Prostate gland (tissue), 2 donors: Measurements from ENCODE around the gene METTL4. TPM values are rescaled to one million over a fixed set of nuclear protein-coding genes. Genes with fewer than 3 reads are reported as not detected.

Source experiments
- DNase-seq: peaks from one replicate; pipeline ENCODE4 v3.0.0-alpha.2; 2019; ENCODE audit warnings: low spot score
- H3K27ac ChIP-seq, 2 donors: fragments of 200-600 bp; sonication (generic); 2 replicates each; pipeline ENCODE4 v1.5.1; 2017 to 2019
- H3K27me3 ChIP-seq: fragments of 200-600 bp; sonication (generic); replicated peaks from 2 replicates; pipeline ENCODE4 v1.5.1; 2019; ENCODE audit not compliant: insufficient read depth
- H3K36me3 ChIP-seq, 2 donors: fragments of 200-600 bp; sonication (generic); 1 replicate in 1 of 2; 2 replicates in 1 of 2; pipeline versions ENCODE4 v1.5.1 to v1.8.1; 2017 to 2019
- H3K4me1 ChIP-seq: fragments of 200-600 bp; sonication (generic); replicated peaks from 2 replicates; pipeline ENCODE4 v1.5.1; 2019
- H3K4me3 ChIP-seq, 2 donors: fragments of 200-600 bp; sonication (generic); 2 replicates each; pipeline ENCODE4 v1.5.1; 2017 to 2019
- H3K9me3 ChIP-seq: fragments of 200-600 bp; sonication (generic); 2 replicates; pipeline ENCODE4 v1.5.1; 2017
- CTCF ChIP-seq, 4 experiments: fragments of 200-600 bp in 2 of 4; fragments of 450-650 bp in 2 of 4; sonication (generic) in 2 of 4; IDR thresholded peaks; 1 replicate in 3 of 4; 2 replicates in 1 of 4; pipeline ENCODE4 v1.5.1; 2016 to 2019; ENCODE audit warnings: antibody characterized with exemption in 4 of 4, mild to moderate bottlenecking in 2 of 4, moderate library complexity in 2 of 4
- POLR2A ChIP-seq: fragments of 450-650 bp; IDR thresholded peaks from one replicate; pipeline ENCODE4 v1.6.1; 2016; ENCODE audit warnings: antibody characterized with exemption, mild to moderate bottlenecking
- POLR2AphosphoS5 ChIP-seq: sonication (generic); formaldehyde crosslinking; IDR thresholded peaks from one replicate; pipeline ENCODE4 v1.6.1; 2017; ENCODE audit warnings: antibody characterized with exemption
- WGBS: methylation state at CpG from one replicate; pipeline ENCODE4 v1.1.5; 2018; 5-methylcytosine and 5-hydroxymethylcytosine counted together
- intact Hi-C: fragments of 100-400 bp; cut with DNase I; formaldehyde crosslinking; loops from one replicate; pipeline ENCODE4 v1.14.2; 2022
- small RNA-seq, 2 donors: library from RNA; depleted of rRNA; stranded (forward); fragments of <200 nt; gene quantifications; one replicate each; pipeline ENCODE3, GENCODE V24; 2016
- total RNA-seq, 2 donors: library from RNA; depleted of rRNA; stranded (reverse); fragments of >200 nt; gene quantifications; one replicate each; pipeline ENCODE4 v1.1.0, GENCODE V29; 2016

The METTL4 gene
- total RNA-seq, 2 donors from 2014 or later: 5.2 to 8.3 TPM

GRCh38 chr18:2502394-2502793 lies 68.9 kb downstream of the METTL4 start:
- H3K4me3 ChIP-seq: no peak overlapping the region
- no peaks in the 10 kb centered on the region for H3K9me3 ChIP-seq
- 79% methylated on average over 3 of the region's 3 CpGs for WGBS
- no peak overlapping the region for H3K27ac ChIP-seq
- H3K36me3 ChIP-seq: no peaks in the 10 kb centered on the region
- DNase-seq: no peak
- intact Hi-C loops: no loop called here
- H3K4me1 ChIP-seq: no peaks in the 10 kb centered on the region
- TF ChIP-seq CTCF (IDR thresholded peaks at IDR 0.05) (no peak), POLR2AphosphoS5 (no peak), POLR2A (no peak)
- H3K27me3 ChIP-seq: no peaks in the 10 kb centered on the region

- WGBS: 78% methylated on average over 3 of the region's 3 CpGs
- Histone ChIP-seq H3K4me1 (no peaks in the 10 kb centered on the region), H3K36me3 (no peaks in the 10 kb centered on the region), H3K4me3 (no peak overlapping the region), H3K27me3 (no peaks in the 10 kb centered on the region), H3K27ac (no peak overlapping the region), H3K9me3 (no peaks in the 10 kb centered on the region)
- DNase-seq: no peak
- TF ChIP-seq POLR2AphosphoS5: no peak
- no peak for TF ChIP-seq POLR2A
- no peak for TF ChIP-seq CTCF (IDR thresholded peaks at IDR 0.05)
- intact Hi-C loops: no loop called here
Observed at GRCh38 chr18:2497797-2498196, 73.5 kb downstream of the METTL4 start.

GRCh38 chr18:2495381-2495780 lies 75.9 kb downstream of the METTL4 start:
- WGBS: 89% methylated on average over 1 of the region's 1 CpG

GRCh38 chr18:2494921-2495320 lies 76.4 kb downstream of the METTL4 start:
- Histone ChIP-seq H3K4me1 (no peaks in the 10 kb centered on the region), H3K9me3 (no peaks in the 10 kb centered on the region), H3K4me3 (no peak overlapping the region), H3K27ac (no peak overlapping the region), H3K27me3 (no peaks in the 10 kb centered on the region), H3K36me3 (no peaks in the 10 kb centered on the region)
- no peak for TF ChIP-seq POLR2A
- no peak for TF ChIP-seq POLR2AphosphoS5
- TF ChIP-seq CTCF (IDR thresholded peaks at IDR 0.05): no peak
- intact Hi-C loops: no loop called here
- no peak for DNase-seq
- 75% methylated on average over 4 of the region's 4 CpGs for WGBS

More at GRCh38 chr18:2495381-2495780, 75.9 kb downstream of the METTL4 start:
- Histone ChIP-seq H3K27me3 (no peaks in the 10 kb centered on the region), H3K9me3 (no peaks in the 10 kb centered on the region), H3K4me3 (no peak overlapping the region), H3K27ac (no peak overlapping the region), H3K4me1 (no peaks in the 10 kb centered on the region), H3K36me3 (no peaks in the 10 kb centered on the region)
- no peak for DNase-seq
- no peak for TF ChIP-seq POLR2A
- no peak for TF ChIP-seq POLR2AphosphoS5
- TF ChIP-seq CTCF (IDR thresholded peaks at IDR 0.05): no peak
- intact Hi-C loops: no loop called here

Small RNAs within 50 kb of the gene (small RNA-seq; reads per million reads assigned to genes)
- gene RF00019: 0 reads per million in 2 donors
- 0 reads per million in 2 donors for gene RF01233

Other genes with a start within 250 kb of the METTL4 start
- gene NDC80, start 52 bp upstream of the METTL4 start, total RNA-seq: 1 to 10 TPM in 1 of 2 donors, under 1 TPM in 1; 0.77 to 2.7 TPM
- 10 to 100 TPM; 56.0 to 65.1 TPM for gene SMCHD1, start 84.2 kb upstream of the METTL4 start, total RNA-seq